ENCODE results near the gene CIDEC. TPM values are rescaled to one million over a fixed set of nuclear protein-coding genes. Genes with fewer than 3 reads are reported as not detected.

Gene CIDEC
- total and polyA plus RNA-seq, 4 donors = 0.24 to 0.54 TPM; not detected in 2

GRCh38 chr3:9893739-9894138, 13.7 kb upstream of the CIDEC start:
- H3K27ac ChIP-seq (ENCODE audit: low read depth, low read length) = no peak overlapping the region
- DNase-seq (ENCODE audit: low read depth in 4 of 6, low spot score in 6 of 6) = no peak
- H3K4me3 ChIP-seq (ENCODE audit: low read depth, low read length) = no peak overlapping the region
- H3K27me3 ChIP-seq (ENCODE audit: control insufficient read depth, insufficient read depth, low read length) = no peaks in the 10 kb centered on the region
- no CpG with 5 or more reads among the region's 1 CpG for WGBS (ENCODE audit: insufficient coverage)
- no peaks in the 10 kb centered on the region for H3K9me3 ChIP-seq (ENCODE audit: control insufficient read depth, insufficient read depth, low read length)
- H3K36me3 ChIP-seq (ENCODE audit: control insufficient read depth, insufficient read depth, low read length) = peaks cover 8% of the 10 kb centered on the region
- H3K4me1 ChIP-seq (ENCODE audit: control insufficient read depth, insufficient read depth, low read length) = peaks cover 14% of the 10 kb centered on the region

GRCh38 chr3:9891072-9891622, 11.1 kb upstream of the CIDEC start:
- peaks cover 8% of the 10 kb centered on the region for H3K36me3 ChIP-seq (ENCODE audit: control insufficient read depth, insufficient read depth, low read length)
- no peaks in the 10 kb centered on the region for H3K27me3 ChIP-seq (ENCODE audit: control insufficient read depth, insufficient read depth, low read length)
- H3K27ac ChIP-seq (ENCODE audit: low read depth, low read length) = peak overlapping the region; percentile 80
- WGBS (ENCODE audit: insufficient coverage) = no CpG with 5 or more reads among the region's 12 CpGs
- peak overlapping the region; percentile 93 for H3K4me3 ChIP-seq (ENCODE audit: low read depth, low read length)
- H3K4me1 ChIP-seq (ENCODE audit: control insufficient read depth, insufficient read depth, low read length) = peaks cover 14% of the 10 kb centered on the region
- H3K9me3 ChIP-seq (ENCODE audit: control insufficient read depth, insufficient read depth, low read length) = no peaks in the 10 kb centered on the region
- no peak for DNase-seq (ENCODE audit: low read depth in 4 of 6, low spot score in 6 of 6)

- Histone ChIP-seq H3K4me1 (ENCODE audit: control insufficient read depth, insufficient read depth, low read length) (peaks cover 14% of the 10 kb centered on the region), H3K27me3 (ENCODE audit: control insufficient read depth, insufficient read depth, low read length) (no peaks in the 10 kb centered on the region), H3K9me3 (ENCODE audit: control insufficient read depth, insufficient read depth, low read length) (no peaks in the 10 kb centered on the region), H3K36me3 (ENCODE audit: control insufficient read depth, insufficient read depth, low read length) (peaks cover 8% of the 10 kb centered on the region), H3K27ac (ENCODE audit: low read depth, low read length) (peak within 1 kb of the TSS; percentile 80), H3K4me3 (ENCODE audit: low read depth, low read length) (peak within 1 kb of the TSS; percentile 93)
- 0% methylated on average over 55 of the region's 62 CpGs for WGBS (ENCODE audit: insufficient coverage)
- peak; percentile 83 to 97 (median 86) for DNase-seq (ENCODE audit: low read depth in 4 of 6, low spot score in 6 of 6)
Observed at GRCh38 chr3:9890249-9891071, 10.4 kb upstream of the CIDEC start, which contains the start of gene JAGN1. Gene JAGN1 (plus strand): TSS chr3:9890610. CDS start chr3:9890723, 113 bp downstream.

- Histone ChIP-seq H3K4me1 (ENCODE audit: control insufficient read depth, insufficient read depth, low read length) (peaks cover 14% of the 10 kb centered on the region), H3K27ac (ENCODE audit: low read depth, low read length) (no peak overlapping the region), H3K9me3 (ENCODE audit: control insufficient read depth, insufficient read depth, low read length) (no peaks in the 10 kb centered on the region), H3K4me3 (ENCODE audit: low read depth, low read length) (no peak overlapping the region), H3K36me3 (ENCODE audit: control insufficient read depth, insufficient read depth, low read length) (peaks cover 8% of the 10 kb centered on the region), H3K27me3 (ENCODE audit: control insufficient read depth, insufficient read depth, low read length) (no peaks in the 10 kb centered on the region)
- WGBS (ENCODE audit: insufficient coverage) = 60% methylated on average over 1 of the region's 5 CpGs
- DNase-seq (ENCODE audit: low read depth in 4 of 6, low spot score in 6 of 6) = no peak
Observed at GRCh38 chr3:9889405-9889804, 9.4 kb upstream of the CIDEC start.

GRCh38 chr3:9888540-9888939, 8.5 kb upstream of the CIDEC start:
- Histone ChIP-seq H3K27me3 (ENCODE audit: control insufficient read depth, insufficient read depth, low read length) (no peaks in the 10 kb centered on the region), H3K4me1 (ENCODE audit: control insufficient read depth, insufficient read depth, low read length) (peaks cover 14% of the 10 kb centered on the region), H3K27ac (ENCODE audit: low read depth, low read length) (no peak overlapping the region), H3K4me3 (ENCODE audit: low read depth, low read length) (no peak overlapping the region), H3K36me3 (ENCODE audit: control insufficient read depth, insufficient read depth, low read length) (peaks cover 8% of the 10 kb centered on the region), H3K9me3 (ENCODE audit: control insufficient read depth, insufficient read depth, low read length) (no peaks in the 10 kb centered on the region)
- WGBS (ENCODE audit: insufficient coverage) = no CpG with 5 or more reads among the region's 3 CpGs
- no peak for DNase-seq (ENCODE audit: low read depth in 4 of 6, low spot score in 6 of 6)

- H3K4me3 ChIP-seq (ENCODE audit: low read depth, low read length) = no peak overlapping the region
- 63% methylated on average over 2 of the region's 5 CpGs for WGBS (ENCODE audit: insufficient coverage)
- H3K4me1 ChIP-seq (ENCODE audit: control insufficient read depth, insufficient read depth, low read length) = peaks cover 14% of the 10 kb centered on the region
- DNase-seq (ENCODE audit: low read depth in 4 of 6, low spot score in 6 of 6) = no peak
- no peaks in the 10 kb centered on the region for H3K27me3 ChIP-seq (ENCODE audit: control insufficient read depth, insufficient read depth, low read length)
- no peaks in the 10 kb centered on the region for H3K9me3 ChIP-seq (ENCODE audit: control insufficient read depth, insufficient read depth, low read length)
- no peak overlapping the region for H3K27ac ChIP-seq (ENCODE audit: low read depth, low read length)
- H3K36me3 ChIP-seq (ENCODE audit: control insufficient read depth, insufficient read depth, low read length) = peaks cover under 1% of the 10 kb centered on the region
Observed at GRCh38 chr3:9887480-9887879, 7.4 kb upstream of the CIDEC start.

- Histone ChIP-seq H3K4me3 (ENCODE audit: low read depth, low read length) (no peak overlapping the region), H3K4me1 (ENCODE audit: control insufficient read depth, insufficient read depth, low read length) (peaks cover 5% of the 10 kb centered on the region), H3K36me3 (ENCODE audit: control insufficient read depth, insufficient read depth, low read length) (no peaks in the 10 kb centered on the region), H3K27me3 (ENCODE audit: control insufficient read depth, insufficient read depth, low read length) (no peaks in the 10 kb centered on the region), H3K9me3 (ENCODE audit: control insufficient read depth, insufficient read depth, low read length) (no peaks in the 10 kb centered on the region), H3K27ac (ENCODE audit: low read depth, low read length) (no peak overlapping the region)
- DNase-seq (ENCODE audit: low read depth in 4 of 6, low spot score in 6 of 6) = no peak
Observed at GRCh38 chr3:9886328-9886727, 6.3 kb upstream of the CIDEC start.

GRCh38 chr3:9884555-9885165, 4.6 kb upstream of the CIDEC start:
- 92% methylated on average over 4 of the region's 11 CpGs for WGBS (ENCODE audit: insufficient coverage)
- H3K27me3 ChIP-seq (ENCODE audit: control insufficient read depth, insufficient read depth, low read length) = no peaks in the 10 kb centered on the region
- H3K4me1 ChIP-seq (ENCODE audit: control insufficient read depth, insufficient read depth, low read length) = no peaks in the 10 kb centered on the region
- no peak overlapping the region for H3K27ac ChIP-seq (ENCODE audit: low read depth, low read length)
- DNase-seq (ENCODE audit: low read depth in 4 of 6, low spot score in 6 of 6) = no peak
- no peaks in the 10 kb centered on the region for H3K36me3 ChIP-seq (ENCODE audit: control insufficient read depth, insufficient read depth, low read length)
- no peaks in the 10 kb centered on the region for H3K9me3 ChIP-seq (ENCODE audit: control insufficient read depth, insufficient read depth, low read length)
- H3K4me3 ChIP-seq (ENCODE audit: low read depth, low read length) = no peak overlapping the region

- no peaks in the 10 kb centered on the region for H3K36me3 ChIP-seq (ENCODE audit: control insufficient read depth, insufficient read depth, low read length)
- no peaks in the 10 kb centered on the region for H3K27me3 ChIP-seq (ENCODE audit: control insufficient read depth, insufficient read depth, low read length)
- H3K4me3 ChIP-seq (ENCODE audit: low read depth, low read length) = no peak overlapping the region
- DNase-seq (ENCODE audit: low read depth in 4 of 6, low spot score in 6 of 6) = no peak
- no peaks in the 10 kb centered on the region for H3K4me1 ChIP-seq (ENCODE audit: control insufficient read depth, insufficient read depth, low read length)
- H3K9me3 ChIP-seq (ENCODE audit: control insufficient read depth, insufficient read depth, low read length) = no peaks in the 10 kb centered on the region
- WGBS (ENCODE audit: insufficient coverage) = 67% methylated on average over 5 of the region's 7 CpGs
- no peak overlapping the region for H3K27ac ChIP-seq (ENCODE audit: low read depth, low read length)
Observed at GRCh38 chr3:9883706-9884554, 3.9 kb upstream of the CIDEC start.
